Measurements from ENCODE around the gene SMYD3. TPM values are rescaled to one million over a fixed set of nuclear protein-coding genes. Genes with fewer than 3 reads are reported as not detected.

SMYD3 gene
- total and polyA plus RNA-seq, 10 of the 15 experiments (the other 5 are each of a cell fraction or from before 2014, with no cell fraction given), result 18.3 to 54.0 (median 24.8) TPM

DNA sequence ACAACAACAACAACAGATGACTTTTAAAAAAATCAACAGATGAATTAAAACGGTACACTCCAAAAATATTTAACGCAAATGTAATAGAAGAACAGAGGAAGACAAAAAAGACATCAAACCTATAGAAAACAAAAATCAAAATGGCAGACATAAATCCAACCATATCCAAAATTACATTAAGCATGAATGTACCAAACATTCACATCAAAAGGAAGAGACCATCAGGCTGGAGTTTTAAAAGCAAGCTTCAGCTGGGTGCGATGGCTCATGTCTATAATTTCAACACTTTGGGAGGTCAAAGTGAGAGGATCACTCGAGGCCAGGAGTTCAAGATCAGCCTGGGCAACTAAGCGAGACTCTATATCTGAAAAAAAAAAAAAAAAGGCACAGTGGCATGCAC is 116.2 kb downstream of the SMYD3 start:
- Histone ChIP-seq H3K9ac (ENCODE audit: control insufficient read depth, insufficient read depth, low read length) (no peak overlapping the region), H2AFZ (ENCODE audit: control insufficient read depth, low read depth, low read length) (no peak overlapping the region), H3K27me3 (replicated peaks in 1 of 2; ENCODE audit: control insufficient read depth in 2 of 2, insufficient read depth in 2 of 2, low read length in 1 of 2) (no peaks in the 10 kb centered on the region), H3K9me3 (replicated peaks; ENCODE audit: control insufficient read depth, insufficient read depth, low read length) (peaks cover 3% of the 10 kb centered on the region; the same call in 2 of the 3 replicates), H3K4me3 (no peak overlapping the region), H3K27ac (ENCODE audit: control insufficient read depth, insufficient read depth) (no peak overlapping the region), H4K20me1 (ENCODE audit: control insufficient read depth, insufficient read depth) (no peaks in the 10 kb centered on the region), H3K4me2 (ENCODE audit: control insufficient read depth, insufficient read depth) (no peak overlapping the region), H3K4me1 (ENCODE audit: control insufficient read depth, insufficient read depth, low read length) (no peaks in the 10 kb centered on the region), H3K79me2 (ENCODE audit: control insufficient read depth, insufficient read depth, low read length) (no peaks in the 10 kb centered on the region), H3K36me3 (ENCODE audit: control insufficient read depth in 2 of 2, insufficient read depth in 2 of 2, low read length in 1 of 2) (no peaks in the 10 kb centered on the region)
- DNase-seq (ENCODE audit: low read depth, low spot score) (no peak), ATAC-seq (no peak), FAIRE-seq (no peak)
- RAD21 ChIA-PET (ENCODE audit: unreplicated experiment), result no interaction called here
- TF ChIP-seq CBX3 (IDR thresholded peaks at IDR 0.05; ENCODE audit: borderline replicate concordance, low read depth), result no peak
- TF ChIP-seq BHLHE40 (IDR thresholded peaks at IDR 0.05; ENCODE audit: borderline replicate concordance in 1 of 2, low read depth in 2 of 2, low read length in 1 of 2), result no peak
- TF ChIP-seq MEF2B (IDR thresholded peaks at IDR 0.05; ENCODE audit: partially characterized antibody, poor library complexity, severe bottlenecking), result no peak
- TF ChIP-seq RAD21 (IDR thresholded peaks at IDR 0.05; ENCODE audit: insufficient read depth, low read depth, low read length), result no peak
- no peak for TF ChIP-seq FOS (IDR thresholded peaks at IDR 0.05; ENCODE audit: borderline replicate concordance, extremely low read depth, insufficient read length)
- TF ChIP-seq JUND (IDR thresholded peaks at IDR 0.05; ENCODE audit: low read depth, low read length), result no peak
- WGBS (ENCODE audit: insufficient coverage, insufficient replicate concordance, low lambda C conversion rate, missing lambda C conversion rate), result 89% methylated on average over 5 of the region's 5 CpGs
- SMC1A ChIA-PET (ENCODE audit: uncharacterized antibody, unreplicated experiment), result interaction anchor here (1.5 kb wide), 1 partner anchor 22 kb away, joined by 4 read pairs; no protein-coding TSS in a partner anchor
- BruUV-seq (replicated peaks), result no TSS peak
- CTCF ChIA-PET, result no interaction called here
- in situ Hi-C loops (cut with MboI), result no loop called here
- POLR2A ChIA-PET, result no interaction called here
- intact Hi-C loops (cut with micrococcal nuclease; ENCODE audit: unreplicated experiment), result no loop called here

DNA sequence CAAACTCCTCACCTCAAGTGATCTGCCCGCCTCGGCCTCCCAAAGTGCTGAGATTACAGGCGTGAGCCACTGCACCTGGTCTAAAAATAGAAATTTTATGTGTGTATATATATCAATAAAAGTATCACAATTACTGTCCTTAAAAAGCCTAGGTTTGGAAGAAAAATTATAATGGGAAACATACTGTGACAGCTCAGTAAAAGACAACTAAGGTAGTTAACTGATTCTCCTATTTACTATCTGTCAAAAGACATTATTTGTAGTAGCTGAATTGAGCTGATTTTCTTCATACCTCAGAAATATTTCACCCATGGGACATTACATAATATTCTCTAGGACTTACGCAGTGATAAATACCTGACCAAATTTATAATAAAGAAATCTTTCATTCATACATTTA is 122.5 kb downstream of the SMYD3 start:
- RAD21 ChIA-PET (ENCODE audit: unreplicated experiment), result no interaction called here
- FAIRE-seq (no peak), ATAC-seq (no peak), DNase-seq (ENCODE audit: low read depth, low spot score) (no peak)
- in situ Hi-C loops (cut with MboI) (no loop called here), intact Hi-C loops (cut with micrococcal nuclease; ENCODE audit: unreplicated experiment) (no loop called here)
- H3K79me2 ChIP-seq (ENCODE audit: control insufficient read depth, insufficient read depth, low read length), result no peaks in the 10 kb centered on the region
- no peaks in the 10 kb centered on the region for H3K27me3 ChIP-seq (replicated peaks in 1 of 2; ENCODE audit: control insufficient read depth in 2 of 2, insufficient read depth in 2 of 2, low read length in 1 of 2)
- H3K27ac ChIP-seq (ENCODE audit: control insufficient read depth, insufficient read depth), result no peak overlapping the region
- SMC1A ChIA-PET (ENCODE audit: uncharacterized antibody, unreplicated experiment), result interaction anchor here (0.7 kb wide), 1 partner anchor 899 kb away, joined by 3 read pairs; no protein-coding TSS in a partner anchor
- H3K4me3 ChIP-seq, result no peak overlapping the region
- no peaks in the 10 kb centered on the region for H3K4me1 ChIP-seq (ENCODE audit: control insufficient read depth, insufficient read depth, low read length)
- 89% methylated on average over 4 of the region's 4 CpGs for WGBS (ENCODE audit: insufficient coverage, insufficient replicate concordance, low lambda C conversion rate, missing lambda C conversion rate)
- H2AFZ ChIP-seq (ENCODE audit: control insufficient read depth, low read depth, low read length), result no peak overlapping the region
- no peak overlapping the region for H3K9ac ChIP-seq (ENCODE audit: control insufficient read depth, insufficient read depth, low read length)
- no peaks in the 10 kb centered on the region for H3K9me3 ChIP-seq (replicated peaks; ENCODE audit: control insufficient read depth, insufficient read depth, low read length)
- CTCF ChIA-PET, result interaction anchor here (1.5 kb wide), 1 partner anchor 9 kb away, joined by 4 read pairs; no protein-coding TSS in a partner anchor
- no peak overlapping the region for H3K4me2 ChIP-seq (ENCODE audit: control insufficient read depth, insufficient read depth)
- TF ChIP-seq YY1 (IDR thresholded peaks at IDR 0.05; ENCODE audit: low read depth, low read length) (no peak), NFYA (IDR thresholded peaks at IDR 0.05; ENCODE audit: borderline replicate concordance, low read depth, low read length) (no peak), CHD1 (IDR thresholded peaks at IDR 0.05; ENCODE audit: low read depth, low read length) (no peak)
- TF ChIP-seq, protein P1, sequence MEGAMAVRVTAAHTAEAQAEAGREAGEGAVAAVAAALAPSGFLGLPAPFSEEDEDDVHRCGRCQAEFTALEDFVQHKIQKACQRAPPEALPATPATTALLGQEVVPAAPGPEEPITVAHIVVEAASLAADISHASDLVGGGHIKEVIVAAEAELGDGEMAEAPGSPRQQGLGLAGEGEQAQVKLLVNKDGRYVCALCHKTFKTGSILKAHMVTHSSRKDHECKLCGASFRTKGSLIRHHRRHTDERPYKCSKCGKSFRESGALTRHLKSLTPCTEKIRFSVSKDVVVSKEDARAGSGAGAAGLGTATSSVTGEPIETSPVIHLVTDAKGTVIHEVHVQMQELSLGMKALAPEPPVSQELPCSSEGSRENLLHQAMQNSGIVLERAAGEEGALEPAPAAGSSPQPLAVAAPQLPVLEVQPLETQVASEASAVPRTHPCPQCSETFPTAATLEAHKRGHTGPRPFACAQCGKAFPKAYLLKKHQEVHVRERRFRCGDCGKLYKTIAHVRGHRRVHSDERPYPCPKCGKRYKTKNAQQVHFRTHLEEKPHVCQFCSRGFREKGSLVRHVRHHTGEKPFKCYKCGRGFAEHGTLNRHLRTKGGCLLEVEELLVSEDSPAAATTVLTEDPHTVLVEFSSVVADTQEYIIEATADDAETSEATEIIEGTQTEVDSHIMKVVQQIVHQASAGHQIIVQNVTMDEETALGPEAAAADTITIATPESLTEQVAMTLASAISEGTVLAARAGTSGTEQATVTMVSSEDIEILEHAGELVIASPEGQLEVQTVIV (IDR thresholded peaks at IDR 0.05; ENCODE audit: borderline replicate concordance, partially characterized antibody), result no peak
- no TSS peak for BruUV-seq (replicated peaks)
- no peaks in the 10 kb centered on the region for H4K20me1 ChIP-seq (ENCODE audit: control insufficient read depth, insufficient read depth)
- H3K36me3 ChIP-seq (ENCODE audit: control insufficient read depth in 2 of 2, insufficient read depth in 2 of 2, low read length in 1 of 2), result no peaks in the 10 kb centered on the region
- POLR2A ChIA-PET, result no interaction called here
